MCF 10A (cell line): ENCODE measurements around the gene HMOX2. TPM values are rescaled to one million over a fixed set of nuclear protein-coding genes. Genes with fewer than 3 reads are reported as not detected.

Experiments used
- BruUV-seq: library from RNA; stranded (reverse); fragments of 400-500 nt; replicated peaks from 2 replicates; lab custom pipeline; 2021; lab: Mats Ljungman, UMichigan
- CTCF ChIA-PET: fragments of 300-600 bp; sonication (Branson Sonifier 250); formaldehyde crosslinking; extraction: SDS; loops from one replicate; lab custom pipeline; 2021; ENCODE audit warnings: antibody characterized with exemption, inconsistent platforms; lab: Yijun Ruan, JAX
- POLR2A ChIA-PET: fragments of 300-600, 350-650 bp; sonication (Branson Sonifier 250); formaldehyde crosslinking; extraction: SDS; loops from one replicate; lab custom pipeline; 2020; ENCODE audit warnings: antibody characterized with exemption, inconsistent platforms; lab: Yijun Ruan, JAX
- DNase-seq: peaks from one replicate; pipeline ENCODE4 v3.0.0-alpha.2; 2018; ENCODE audit not compliant: unreplicated experiment
- H3K27ac Mint-ChIP-seq: one replicate; pipeline ENCODE4 v1.8.0; 2022; ENCODE audit warnings: mild to moderate bottlenecking, low read depth, mixed read lengths; ENCODE audit not compliant: unreplicated experiment
- H3K27me3 Mint-ChIP-seq: one replicate; pipeline ENCODE4 v1.8.0; 2022; ENCODE audit warnings: mixed read lengths; ENCODE audit not compliant: insufficient read depth, unreplicated experiment
- H3K36me3 Mint-ChIP-seq: one replicate; pipeline ENCODE4 v1.8.0; 2022; ENCODE audit warnings: mild to moderate bottlenecking, moderate library complexity, mixed read lengths; ENCODE audit not compliant: insufficient read depth, unreplicated experiment
- H3K4me1 Mint-ChIP-seq: one replicate; pipeline ENCODE4 v1.8.0; 2022; ENCODE audit warnings: mixed read lengths; ENCODE audit not compliant: insufficient read depth, unreplicated experiment
- H3K4me3 Mint-ChIP-seq: one replicate; pipeline ENCODE4 v1.8.0; 2022; ENCODE audit warnings: mild to moderate bottlenecking, moderate library complexity, mixed read lengths; ENCODE audit not compliant: unreplicated experiment
- H3K9me3 Mint-ChIP-seq: one replicate; pipeline ENCODE4 v1.8.0; 2022; ENCODE audit warnings: mixed read lengths; ENCODE audit not compliant: unreplicated experiment
- CTCF ChIP-seq: fragments of 200-600 bp; IDR thresholded peaks from one replicate; pipeline ENCODE4 v1.8.0; 2022; ENCODE audit warnings: antibody characterized with exemption, mild to moderate bottlenecking; ENCODE audit not compliant: unreplicated experiment
- intact Hi-C: fragments of 100-400 bp; cut with micrococcal nuclease; formaldehyde crosslinking; loops from 2 replicates; pipeline ENCODE4 v1.14.1; 2022
- total RNA-seq: library from RNA; stranded (reverse); gene quantifications from 2 replicates; pipeline ENCODE4 v1.2.3, GENCODE V29; 2022

Gene HMOX2
- total RNA-seq, 1 experiment from 2014 or later, result 65.6 TPM

DNA sequence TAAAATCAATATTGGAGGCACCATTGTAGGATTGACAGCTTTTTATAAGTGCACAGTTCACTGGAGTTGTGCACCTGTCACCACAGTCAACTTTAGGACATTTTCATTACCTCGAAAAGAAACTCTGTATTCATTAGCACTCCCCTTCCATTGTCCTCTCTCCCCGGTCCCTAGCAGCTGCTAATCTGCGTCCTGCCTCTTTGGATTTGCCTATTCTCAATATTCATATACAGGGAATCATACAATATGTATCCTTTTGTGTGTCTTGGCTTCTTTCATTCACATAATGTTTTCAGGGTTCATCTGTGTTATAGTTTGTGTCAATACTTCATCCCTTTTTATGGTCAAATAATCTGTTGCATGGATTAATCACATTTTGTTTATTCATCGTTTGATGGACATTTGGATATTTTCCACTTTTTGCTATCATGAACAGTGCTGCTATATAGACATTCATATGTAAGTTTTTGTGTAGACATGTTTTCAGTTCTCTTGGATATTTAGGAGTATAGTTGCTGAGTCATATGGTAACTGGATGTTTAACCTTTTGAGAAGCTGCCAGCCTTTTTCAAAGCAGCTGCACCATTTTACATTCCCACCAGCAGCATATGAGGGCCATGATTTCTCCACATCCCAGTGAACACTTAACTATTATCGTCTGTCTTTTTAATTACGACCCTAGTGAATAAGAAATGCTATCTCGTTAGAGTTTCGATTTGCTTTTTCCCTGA lies 40.7 kb upstream of the HMOX2 start:
- H3K4me1 Mint-ChIP-seq, result peaks cover 14% of the 10 kb centered on the region
- intact Hi-C loops, result no loop called here
- no peaks in the 10 kb centered on the region for H3K9me3 Mint-ChIP-seq
- TSS peak; percentile 5 for BruUV-seq
- H3K27ac Mint-ChIP-seq, result peak overlapping the region; percentile 11
- ChIA-PET CTCF (interaction anchor here (0.6 to 1.6 kb wide), 2 partner anchors 8 to 32 kb away, joined by 3 to 5 read pairs; no protein-coding TSS in a partner anchor), POLR2A (interaction anchor here (0.6 to 1.8 kb wide), 4 partner anchors 8 to 115 kb away, joined by 3 to 14 read pairs (median 5); partner anchors contain the start of gene DNAJA3)
- no peak for DNase-seq
- H3K4me3 Mint-ChIP-seq, result no peak overlapping the region
- H3K27me3 Mint-ChIP-seq, result no peaks in the 10 kb centered on the region
- peaks cover 98% of the 10 kb centered on the region for H3K36me3 Mint-ChIP-seq
- TF ChIP-seq CTCF, result no peak

GRCh38 chr16:4437366-4437765 lies 38.8 kb upstream of the HMOX2 start:
- no peak for TF ChIP-seq CTCF
- Mint-ChIP-seq H3K4me3 (no peak overlapping the region), H3K36me3 (peaks cover 98% of the 10 kb centered on the region), H3K27ac (no peak overlapping the region), H3K4me1 (peaks cover 14% of the 10 kb centered on the region), H3K27me3 (no peaks in the 10 kb centered on the region), H3K9me3 (no peaks in the 10 kb centered on the region)
- POLR2A ChIA-PET, result interaction anchor here (0.7 kb wide), 1 partner anchor 22 kb away, joined by 3 read pairs; no protein-coding TSS in a partner anchor
- intact Hi-C loops, result no loop called here
- DNase-seq, result no peak
- CTCF ChIA-PET, result interaction anchor here (0.6 to 1.0 kb wide), 2 partner anchors 26 to 140 kb away, joined by 3 read pairs; no protein-coding TSS in a partner anchor
- BruUV-seq, result no TSS peak

GRCh38 chr16:4442371-4442770 lies 33.8 kb upstream of the HMOX2 start:
- ChIA-PET POLR2A (no interaction called here), CTCF (no interaction called here)
- no peak for DNase-seq
- Mint-ChIP-seq H3K27me3 (no peaks in the 10 kb centered on the region), H3K36me3 (peaks cover 99% of the 10 kb centered on the region), H3K4me1 (no peaks in the 10 kb centered on the region), H3K9me3 (no peaks in the 10 kb centered on the region), H3K4me3 (no peak overlapping the region), H3K27ac (no peak overlapping the region)
- no peak for TF ChIP-seq CTCF
- intact Hi-C loops, result no loop called here
- BruUV-seq, result no TSS peak

- no peaks in the 10 kb centered on the region for H3K9me3 Mint-ChIP-seq
- DNase-seq, result no peak
- intact Hi-C loops, result no loop called here
- H3K4me3 Mint-ChIP-seq, result no peak overlapping the region
- POLR2A ChIA-PET, result no interaction called here
- no peaks in the 10 kb centered on the region for H3K27me3 Mint-ChIP-seq
- BruUV-seq, result no TSS peak
- H3K36me3 Mint-ChIP-seq, result peaks cover 99% of the 10 kb centered on the region
- TF ChIP-seq CTCF, result no peak
- no peaks in the 10 kb centered on the region for H3K4me1 Mint-ChIP-seq
- CTCF ChIA-PET, result interaction anchor here (0.6 kb wide), 2 partner anchors 291 to 583 kb away, joined by 4 to 5 read pairs; no protein-coding TSS in a partner anchor
- peak overlapping the region; percentile 51 for H3K27ac Mint-ChIP-seq
Measured at GRCh38 chr16:4443271-4443670, 32.9 kb upstream of the HMOX2 start.
